ENCODE results near the gene MLEC.

GRCh38 chr12:120702637-120703036 is 15.7 kb downstream of the MLEC start:
- TF ChIP-seq CTCF (IDR thresholded peaks at IDR 0.05) (no peak), POLR2A (IDR thresholded peaks at IDR 0.05) (no peak), POLR2AphosphoS5 (IDR thresholded peaks at IDR 0.05) (no peak), EP300 (IDR thresholded peaks at IDR 0.05; ENCODE audit: low read depth) (no peak)

Data from transverse colon (tissue), 4 donors.